HG03521 (cell line): Measurements from ENCODE around the gene STIM1.
A peak's percentile ranks its signal among the peaks of the same experiment; 100 is the strongest.

ENCODE experiments used
- ATAC-seq: cut with Tn5 transposase; IDR thresholded peaks from one replicate; pipeline ENCODE4 v1.9.1; 2021; ENCODE audit warnings: mild to moderate bottlenecking, moderate library complexity; ENCODE audit not compliant: unreplicated experiment

STIM1 gene

GRCh38 chr11:3944198-3944597 is 88.7 kb downstream of the STIM1 start:
- no peak for ATAC-seq

GRCh38 chr11:3946455-3947017 is 91.1 kb downstream of the STIM1 start:
- ATAC-seq, result no peak

GRCh38 chr11:3947061-3947460 is 91.6 kb downstream of the STIM1 start:
- peak; percentile 52 for ATAC-seq

- peak; percentile 65 for ATAC-seq
Observed at GRCh38 chr11:3949125-3949524, 93.7 kb downstream of the STIM1 start.

GRCh38 chr11:3950996-3951660 is 95.7 kb downstream of the STIM1 start:
- ATAC-seq, result no peak

GRCh38 chr11:3952715-3953114 is 97.3 kb downstream of the STIM1 start:
- ATAC-seq, result no peak

- ATAC-seq, result no peak
Observed at GRCh38 chr11:3953327-3953726, 97.9 kb downstream of the STIM1 start.

GRCh38 chr11:3954448-3955298 is 99.2 kb downstream of the STIM1 start:
- no peak for ATAC-seq

- ATAC-seq, result no peak
Observed at GRCh38 chr11:3955299-3955665, 99.8 kb downstream of the STIM1 start.

GRCh38 chr11:3956038-3956437 is 100.6 kb downstream of the STIM1 start:
- ATAC-seq, result no peak

- no peak for ATAC-seq
Observed at GRCh38 chr11:3956748-3957147, 101.3 kb downstream of the STIM1 start.

GRCh38 chr11:3957437-3957836 is 102.0 kb downstream of the STIM1 start:
- no peak for ATAC-seq

- no peak for ATAC-seq
Observed at GRCh38 chr11:3958281-3958680, 102.8 kb downstream of the STIM1 start.

GRCh38 chr11:3959015-3959902 is 103.8 kb downstream of the STIM1 start:
- peak; percentile 59 for ATAC-seq

GRCh38 chr11:3959903-3960265 is 104.4 kb downstream of the STIM1 start:
- no peak for ATAC-seq

GRCh38 chr11:3962406-3962840 is 107.0 kb downstream of the STIM1 start:
- no peak for ATAC-seq

- no peak for ATAC-seq
Observed at GRCh38 chr11:3964056-3964455, 108.6 kb downstream of the STIM1 start.

- no peak for ATAC-seq
Observed at GRCh38 chr11:3964935-3965604, 109.6 kb downstream of the STIM1 start.

- no peak for ATAC-seq
Observed at GRCh38 chr11:3967695-3968094, 112.2 kb downstream of the STIM1 start.

- no peak for ATAC-seq
Observed at GRCh38 chr11:3969200-3969599, 113.7 kb downstream of the STIM1 start.

GRCh38 chr11:3969613-3970012 is 114.1 kb downstream of the STIM1 start:
- no peak for ATAC-seq
